ENCODE results near the gene PRAME. TPM values are rescaled to one million over a fixed set of nuclear protein-coding genes. Genes with fewer than 3 reads are reported as not detected.

The PRAME gene
- total and polyA plus RNA-seq, 5 donors from 2014 or later, result not detected

DNA sequence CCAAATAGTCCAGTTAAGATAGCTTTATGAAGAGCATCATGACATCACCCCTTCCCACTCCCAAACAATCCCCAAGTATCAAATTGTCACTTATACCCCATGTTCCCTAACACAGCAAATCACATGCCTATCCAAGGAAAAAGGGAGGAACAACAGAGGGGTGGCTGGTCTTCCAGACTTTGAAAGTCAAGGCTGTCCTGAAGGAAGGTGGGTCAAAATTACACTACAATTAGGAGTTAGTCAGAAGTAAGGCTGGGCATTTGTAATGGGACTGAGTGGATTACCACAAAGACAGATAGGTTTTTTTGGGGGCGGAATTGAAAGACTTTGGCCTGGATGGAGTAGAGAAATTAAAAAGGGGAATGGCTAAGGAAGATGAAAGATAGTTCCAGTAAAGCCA lies 5.9 kb downstream of the PRAME start:
- no peaks in the 10 kb centered on the region for H3K36me3 ChIP-seq (ENCODE audit: control insufficient read depth, insufficient read depth, low read length)
- no peak overlapping the region for H3K27ac Mint-ChIP-seq

DNA sequence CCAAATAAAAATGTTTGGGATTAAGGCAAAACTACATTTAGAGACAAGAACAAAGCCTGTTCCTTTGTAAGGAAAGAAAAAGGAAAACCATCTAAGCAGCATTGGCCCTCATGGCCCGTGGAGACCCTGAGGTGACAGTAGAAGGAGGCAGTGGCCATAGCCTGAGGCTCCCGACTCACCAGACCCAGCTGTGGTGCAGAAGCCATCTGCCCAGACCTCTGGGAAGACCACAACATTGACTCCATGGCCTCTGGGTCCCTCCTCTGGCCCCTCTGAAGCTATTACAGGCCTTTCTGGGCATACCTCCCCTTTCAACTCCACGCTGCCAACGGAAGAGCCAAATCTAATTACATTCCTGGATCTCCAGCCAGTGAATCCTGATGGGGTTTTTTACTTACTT lies 6.4 kb downstream of the PRAME start:
- ATAC-seq (ENCODE audit: low read depth in 2 of 2), result no peak
- H3K4me1 ChIP-seq (ENCODE audit: control insufficient read depth, insufficient read depth, low read length, poor library complexity, severe bottlenecking), result no peaks in the 10 kb centered on the region
- H3K27ac ChIP-seq (ENCODE audit: insufficient read depth, low read length, poor library complexity, severe bottlenecking), result no peak overlapping the region
- no peaks in the 10 kb centered on the region for H3K4me1 Mint-ChIP-seq
- no peak overlapping the region for H3K27ac Mint-ChIP-seq
- H3K4me3 Mint-ChIP-seq, result no peak overlapping the region
- no peaks in the 10 kb centered on the region for H3K9me3 Mint-ChIP-seq
- no peaks in the 10 kb centered on the region for H3K36me3 ChIP-seq (ENCODE audit: control insufficient read depth, insufficient read depth, low read length)
- no peaks in the 10 kb centered on the region for H3K9me3 ChIP-seq (ENCODE audit: control insufficient read depth in 2 of 2, low read length in 2 of 2)
- no peaks in the 10 kb centered on the region for H3K36me3 Mint-ChIP-seq
- no peak for DNase-seq
- H3K27me3 Mint-ChIP-seq, result peaks cover 5% of the 10 kb centered on the region
- H3K4me3 ChIP-seq (ENCODE audit: low read depth, low read length), result no peak overlapping the region
- no peaks in the 10 kb centered on the region for H3K27me3 ChIP-seq (ENCODE audit: control insufficient read depth, insufficient read depth, low read length)

More for the DNA sequence above, 5.9 kb downstream of the PRAME start:
- Histone ChIP-seq H3K9me3 (ENCODE audit: control insufficient read depth in 2 of 2, low read length in 2 of 2) (no peaks in the 10 kb centered on the region), H3K27me3 (ENCODE audit: control insufficient read depth, insufficient read depth, low read length) (no peaks in the 10 kb centered on the region), H3K4me1 (ENCODE audit: control insufficient read depth, insufficient read depth, low read length, poor library complexity, severe bottlenecking) (no peaks in the 10 kb centered on the region), H3K27ac (ENCODE audit: insufficient read depth, low read length, poor library complexity, severe bottlenecking) (no peak overlapping the region), H3K4me3 (ENCODE audit: low read depth, low read length) (no peak overlapping the region)
- no peaks in the 10 kb centered on the region for H3K4me1 Mint-ChIP-seq
- no peaks in the 10 kb centered on the region for H3K36me3 Mint-ChIP-seq
- no peak overlapping the region for H3K4me3 Mint-ChIP-seq
- no peak for DNase-seq
- H3K27me3 Mint-ChIP-seq, result peaks cover 5% of the 10 kb centered on the region
- no peaks in the 10 kb centered on the region for H3K9me3 Mint-ChIP-seq
- ATAC-seq (ENCODE audit: low read depth in 2 of 2), result no peak

GRCh38 chr22:22550789-22551434 lies 8.2 kb downstream of the PRAME start:
- Mint-ChIP-seq H3K4me3 (no peak overlapping the region), H3K4me1 (no peaks in the 10 kb centered on the region)

DNA sequence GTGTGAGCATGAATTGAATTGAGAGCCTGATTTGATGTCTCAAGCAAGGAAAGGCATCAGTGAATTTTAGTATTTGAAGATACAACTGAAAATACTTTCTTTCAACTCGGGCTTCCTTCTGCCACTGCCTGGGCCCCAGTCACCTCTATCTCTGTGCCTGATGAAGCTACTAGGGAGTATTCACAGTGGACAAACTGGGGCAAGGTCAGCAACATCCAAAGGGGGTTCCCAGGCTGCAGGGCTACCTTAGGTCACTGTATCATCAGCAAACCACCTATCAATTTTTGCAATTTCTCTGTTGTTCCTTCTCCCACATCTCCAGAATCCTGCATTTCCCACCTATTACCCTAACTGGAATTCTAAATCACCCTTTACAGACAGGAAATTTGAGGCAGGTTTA lies 10.2 kb downstream of the PRAME start:
- DNase-seq (no peak), ATAC-seq (ENCODE audit: low read depth in 2 of 2) (no peak)
- Mint-ChIP-seq H3K27ac (no peak overlapping the region), H3K4me3 (no peak overlapping the region), H3K36me3 (no peaks in the 10 kb centered on the region), H3K27me3 (peaks cover 5% of the 10 kb centered on the region), H3K9me3 (no peaks in the 10 kb centered on the region), H3K4me1 (no peaks in the 10 kb centered on the region)
- Histone ChIP-seq H3K4me3 (ENCODE audit: low read depth, low read length) (no peak overlapping the region), H3K4me1 (ENCODE audit: control insufficient read depth, insufficient read depth, low read length, poor library complexity, severe bottlenecking) (no peaks in the 10 kb centered on the region), H3K27ac (ENCODE audit: insufficient read depth, low read length, poor library complexity, severe bottlenecking) (no peak overlapping the region), H3K9me3 (ENCODE audit: control insufficient read depth in 2 of 2, low read length in 2 of 2) (no peaks in the 10 kb centered on the region), H3K36me3 (ENCODE audit: control insufficient read depth, insufficient read depth, low read length) (no peaks in the 10 kb centered on the region), H3K27me3 (ENCODE audit: control insufficient read depth, insufficient read depth, low read length) (no peaks in the 10 kb centered on the region)

More at GRCh38 chr22:22550789-22551434, 8.2 kb downstream of the PRAME start:
- Histone ChIP-seq H3K27ac (ENCODE audit: insufficient read depth, low read length, poor library complexity, severe bottlenecking) (no peak overlapping the region), H3K4me1 (ENCODE audit: control insufficient read depth, insufficient read depth, low read length, poor library complexity, severe bottlenecking) (no peaks in the 10 kb centered on the region), H3K36me3 (ENCODE audit: control insufficient read depth, insufficient read depth, low read length) (no peaks in the 10 kb centered on the region), H3K4me3 (ENCODE audit: low read depth, low read length) (no peak overlapping the region), H3K9me3 (ENCODE audit: control insufficient read depth in 2 of 2, low read length in 2 of 2) (no peaks in the 10 kb centered on the region), H3K27me3 (ENCODE audit: control insufficient read depth, insufficient read depth, low read length) (no peaks in the 10 kb centered on the region)
- H3K36me3 Mint-ChIP-seq, result no peaks in the 10 kb centered on the region
- no peak overlapping the region for H3K27ac Mint-ChIP-seq
- ATAC-seq (ENCODE audit: low read depth in 2 of 2) (no peak), DNase-seq (no peak)
- H3K27me3 Mint-ChIP-seq, result peaks cover 5% of the 10 kb centered on the region
- no peaks in the 10 kb centered on the region for H3K9me3 Mint-ChIP-seq

GRCh38 chr22:22548317-22548716 lies 10.7 kb downstream of the PRAME start:
- ATAC-seq (ENCODE audit: low read depth in 2 of 2) (no peak), DNase-seq (no peak)
- H3K4me3 ChIP-seq (ENCODE audit: low read depth, low read length), result no peak overlapping the region
- no peaks in the 10 kb centered on the region for H3K27me3 ChIP-seq (ENCODE audit: control insufficient read depth, insufficient read depth, low read length)
- no peak overlapping the region for H3K27ac ChIP-seq (ENCODE audit: insufficient read depth, low read length, poor library complexity, severe bottlenecking)
- no peaks in the 10 kb centered on the region for H3K36me3 Mint-ChIP-seq
- H3K4me1 ChIP-seq (ENCODE audit: control insufficient read depth, insufficient read depth, low read length, poor library complexity, severe bottlenecking), result no peaks in the 10 kb centered on the region
- no peaks in the 10 kb centered on the region for H3K36me3 ChIP-seq (ENCODE audit: control insufficient read depth, insufficient read depth, low read length)
- H3K27ac Mint-ChIP-seq, result no peak overlapping the region
- no peak overlapping the region for H3K4me3 Mint-ChIP-seq
- H3K4me1 Mint-ChIP-seq, result no peaks in the 10 kb centered on the region
- H3K9me3 ChIP-seq (ENCODE audit: control insufficient read depth in 2 of 2, low read length in 2 of 2), result no peaks in the 10 kb centered on the region
- no peaks in the 10 kb centered on the region for H3K9me3 Mint-ChIP-seq
- H3K27me3 Mint-ChIP-seq, result peaks cover 5% of the 10 kb centered on the region

DNA sequence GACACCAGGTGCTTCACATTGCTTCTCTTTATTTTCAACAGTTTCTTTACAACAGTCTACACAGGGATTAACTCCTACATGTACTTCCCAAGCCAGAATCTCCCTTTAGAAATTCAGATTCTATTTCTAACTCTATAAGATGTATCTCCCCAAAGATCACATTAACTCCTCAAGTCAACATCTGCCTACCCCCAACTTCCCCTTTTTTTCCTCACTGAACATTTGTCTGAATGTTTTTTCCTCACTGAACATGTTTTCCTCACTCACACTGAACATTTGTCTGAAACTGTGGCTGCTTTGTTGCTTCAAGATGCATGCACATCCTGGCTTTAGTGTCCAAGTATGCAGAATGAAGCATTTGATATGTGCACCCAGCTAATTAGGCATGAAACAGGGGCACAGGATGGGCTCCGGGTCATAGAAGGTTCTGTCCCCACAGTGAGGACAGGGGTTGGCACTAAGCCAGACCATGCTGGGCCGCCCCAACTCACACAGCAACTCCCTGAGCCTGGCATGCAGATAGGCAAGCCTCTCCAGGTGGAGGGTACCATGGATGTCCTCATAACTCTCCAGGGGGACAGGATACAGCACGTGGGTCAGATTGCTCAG lies 11.3 kb downstream of the PRAME start:
- H3K4me3 Mint-ChIP-seq, result no peak overlapping the region
- ATAC-seq (ENCODE audit: low read depth in 2 of 2), result no peak
- Histone ChIP-seq H3K4me1 (ENCODE audit: control insufficient read depth, insufficient read depth, low read length, poor library complexity, severe bottlenecking) (no peaks in the 10 kb centered on the region), H3K9me3 (ENCODE audit: control insufficient read depth in 2 of 2, low read length in 2 of 2) (no peaks in the 10 kb centered on the region), H3K36me3 (ENCODE audit: control insufficient read depth, insufficient read depth, low read length) (no peaks in the 10 kb centered on the region), H3K4me3 (ENCODE audit: low read depth, low read length) (no peak overlapping the region), H3K27ac (ENCODE audit: insufficient read depth, low read length, poor library complexity, severe bottlenecking) (no peak overlapping the region), H3K27me3 (ENCODE audit: control insufficient read depth, insufficient read depth, low read length) (no peaks in the 10 kb centered on the region)
- H3K27me3 Mint-ChIP-seq, result peaks cover 4% of the 10 kb centered on the region
- no peak overlapping the region for H3K27ac Mint-ChIP-seq
- H3K9me3 Mint-ChIP-seq, result no peaks in the 10 kb centered on the region
- H3K4me1 Mint-ChIP-seq, result no peaks in the 10 kb centered on the region
- DNase-seq, result no peak
- H3K36me3 Mint-ChIP-seq, result no peaks in the 10 kb centered on the region

GRCh38 chr22:22547226-22547625 lies 11.8 kb downstream of the PRAME start:
- Mint-ChIP-seq H3K4me1 (no peaks in the 10 kb centered on the region), H3K4me3 (no peak overlapping the region), H3K36me3 (no peaks in the 10 kb centered on the region), H3K27me3 (no peaks in the 10 kb centered on the region), H3K27ac (no peak overlapping the region), H3K9me3 (no peaks in the 10 kb centered on the region)
- H3K4me3 ChIP-seq (ENCODE audit: low read depth, low read length), result no peak overlapping the region
- ATAC-seq (ENCODE audit: low read depth in 2 of 2) (no peak), DNase-seq (no peak)
- no peak overlapping the region for H3K27ac ChIP-seq (ENCODE audit: insufficient read depth, low read length, poor library complexity, severe bottlenecking)
- H3K36me3 ChIP-seq (ENCODE audit: control insufficient read depth, insufficient read depth, low read length), result no peaks in the 10 kb centered on the region
- H3K27me3 ChIP-seq (ENCODE audit: control insufficient read depth, insufficient read depth, low read length), result no peaks in the 10 kb centered on the region
- no peaks in the 10 kb centered on the region for H3K9me3 ChIP-seq (ENCODE audit: control insufficient read depth in 2 of 2, low read length in 2 of 2)
- H3K4me1 ChIP-seq (ENCODE audit: control insufficient read depth, insufficient read depth, low read length, poor library complexity, severe bottlenecking), result no peaks in the 10 kb centered on the region

- ATAC-seq (ENCODE audit: low read depth in 2 of 2) (no peak), DNase-seq (no peak)
- Mint-ChIP-seq H3K9me3 (no peaks in the 10 kb centered on the region), H3K4me1 (no peaks in the 10 kb centered on the region), H3K27ac (no peak overlapping the region), H3K4me3 (no peak overlapping the region), H3K36me3 (no peaks in the 10 kb centered on the region), H3K27me3 (no peaks in the 10 kb centered on the region)
- no peaks in the 10 kb centered on the region for H3K36me3 ChIP-seq (ENCODE audit: control insufficient read depth, insufficient read depth, low read length)
- H3K4me1 ChIP-seq (ENCODE audit: control insufficient read depth, insufficient read depth, low read length, poor library complexity, severe bottlenecking), result no peaks in the 10 kb centered on the region
- H3K4me3 ChIP-seq (ENCODE audit: low read depth, low read length), result no peak overlapping the region
- no peak overlapping the region for H3K27ac ChIP-seq (ENCODE audit: insufficient read depth, low read length, poor library complexity, severe bottlenecking)
- H3K27me3 ChIP-seq (ENCODE audit: control insufficient read depth, insufficient read depth, low read length), result no peaks in the 10 kb centered on the region
- no peaks in the 10 kb centered on the region for H3K9me3 ChIP-seq (ENCODE audit: control insufficient read depth in 2 of 2, low read length in 2 of 2)
Measured at GRCh38 chr22:22546490-22546889, 12.6 kb downstream of the PRAME start.

Data from CD4-positive, CD25-positive, alpha-beta regulatory T cell (primary cell).